CD4-positive, alpha-beta T cell treated with Interferon alpha-2 for 1 hour (primary cell): ENCODE results near the gene TPD52L3.
A peak's percentile ranks its signal among the peaks of the same experiment; 100 is the strongest.

Source experiments
- DNase-seq, 2 donors: peaks; one replicate each; pipeline ENCODE4 v3.0.0-alpha.2; 2020 to 2022

Gene TPD52L3

GRCh38 chr9:6328103-6328502 lies at the start of gene TPD52L3:
Gene TPD52L3, plus strand, starts transcription at chr9:6328375. Its CDS starts 221 bp downstream, at chr9:6328596.
- no peak for DNase-seq

GRCh38 chr9:6301858-6302257 lies 26.3 kb upstream of the TPD52L3 start:
- DNase-seq, result no peak

- no peak for DNase-seq
These were observed 25.8 kb upstream of the TPD52L3 start for GRCh38 chr9:6302417-6302816.

- no peak for DNase-seq
These were observed 23.9 kb upstream of the TPD52L3 start for GRCh38 chr9:6304232-6304631.

GRCh38 chr9:6305954-6306563 lies 22.1 kb upstream of the TPD52L3 start:
- peak in 1 of 2 donors; percentile 20 for DNase-seq

GRCh38 chr9:6307551-6308096 lies 20.6 kb upstream of the TPD52L3 start:
- DNase-seq, result no peak

GRCh38 chr9:6330958-6331634 lies 2.9 kb downstream of the TPD52L3 start:
- DNase-seq, result no peak

GRCh38 chr9:6334305-6334704 lies 6.1 kb downstream of the TPD52L3 start:
- no peak for DNase-seq

- no peak for DNase-seq
These were observed 20.6 kb downstream of the TPD52L3 start for GRCh38 chr9:6348766-6349165.

GRCh38 chr9:6351737-6352136 lies 23.6 kb downstream of the TPD52L3 start:
- no peak for DNase-seq

GRCh38 chr9:6354072-6354686 lies 26.0 kb downstream of the TPD52L3 start:
- peak; percentile 21 to 67 for DNase-seq

- DNase-seq, result no peak
These were observed 27.6 kb downstream of the TPD52L3 start for GRCh38 chr9:6355728-6356127.

GRCh38 chr9:6356441-6356840 lies 28.3 kb downstream of the TPD52L3 start:
- no peak for DNase-seq

- DNase-seq, result no peak
These were observed 28.7 kb downstream of the TPD52L3 start for GRCh38 chr9:6356904-6357303.

GRCh38 chr9:6367128-6367890 lies 39.1 kb downstream of the TPD52L3 start:
- DNase-seq, result no peak

- no peak for DNase-seq
These were observed 40.7 kb downstream of the TPD52L3 start for GRCh38 chr9:6368831-6369230.
